ENCODE measurements around the gene TBL1XR1.
"Not testable (repeated sequence)": the region's sequence is repeated elsewhere in the genome, so short reads cannot be mapped to it uniquely, and the experiment has no call there.

Gene TBL1XR1

GRCh38 chr3:177184602-177185001 is 12.7 kb downstream of the TBL1XR1 start:
- DNase-seq (ENCODE audit: low read depth in 1 of 2, low spot score in 1 of 2) = not testable (repeated sequence)

- DNase-seq (ENCODE audit: low read depth in 1 of 2, low spot score in 1 of 2) = no peak
Observed at GRCh38 chr3:177182352-177182751, 14.9 kb downstream of the TBL1XR1 start.

- no peak for DNase-seq (ENCODE audit: low read depth in 1 of 2, low spot score in 1 of 2)
Observed at GRCh38 chr3:177181418-177181817, 15.9 kb downstream of the TBL1XR1 start.

GRCh38 chr3:177180506-177180905 is 16.8 kb downstream of the TBL1XR1 start:
- no peak for DNase-seq (ENCODE audit: low read depth in 1 of 2, low spot score in 1 of 2)

- no peak for DNase-seq (ENCODE audit: low read depth in 1 of 2, low spot score in 1 of 2)
Observed at GRCh38 chr3:177179281-177180067, 17.8 kb downstream of the TBL1XR1 start.

DNA sequence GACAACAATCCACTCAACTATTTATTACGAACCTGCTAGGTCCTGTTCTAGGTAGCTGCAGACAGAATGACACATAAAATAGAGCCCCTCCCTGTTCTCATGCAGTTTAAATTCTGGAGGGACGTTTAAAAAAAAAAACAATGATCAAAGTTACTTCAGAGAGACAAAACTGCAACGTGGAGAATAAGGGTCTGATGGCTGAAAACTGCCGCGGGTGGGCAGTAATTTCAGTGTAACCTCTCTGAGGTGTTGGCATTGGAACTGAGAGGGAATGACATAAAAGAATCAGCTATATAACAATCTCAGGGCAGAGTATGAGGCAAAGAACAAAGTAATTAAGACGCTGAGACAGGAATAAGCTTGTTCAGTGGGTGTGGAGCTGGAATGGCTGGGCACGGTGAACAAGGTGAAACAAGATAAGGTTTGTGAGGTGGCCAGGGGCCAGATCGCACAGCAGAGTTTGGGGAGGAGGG is 19.5 kb downstream of the TBL1XR1 start:
- DNase-seq (ENCODE audit: low read depth in 1 of 2, low spot score in 1 of 2) = no peak

DNA sequence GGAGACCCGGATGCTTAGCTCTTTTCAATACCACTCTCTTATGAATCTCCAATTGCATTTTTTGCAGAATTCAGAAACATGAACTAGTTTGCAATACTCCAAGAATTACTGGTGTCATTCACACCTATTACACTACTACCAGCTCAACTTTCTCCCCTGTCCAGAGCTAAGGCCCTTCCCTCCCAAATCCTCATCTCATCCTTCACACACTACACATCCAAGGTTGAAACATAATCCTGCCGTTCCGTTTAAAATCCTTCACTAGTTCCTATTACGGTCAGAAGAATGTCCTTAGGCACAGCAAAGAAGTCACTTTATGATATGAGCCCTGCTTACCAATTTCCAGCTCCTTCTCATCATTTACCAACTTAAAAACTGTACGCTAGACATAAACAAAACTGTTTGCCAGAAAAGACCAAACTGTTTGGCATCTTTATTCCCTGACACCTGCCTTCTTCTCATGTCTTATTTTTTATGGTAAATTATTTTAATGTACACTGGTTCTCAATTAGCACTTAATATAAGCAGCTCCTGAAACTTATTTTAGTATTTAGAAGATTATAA is 22.6 kb downstream of the TBL1XR1 start:
- no peak for DNase-seq (ENCODE audit: low read depth in 1 of 2, low spot score in 1 of 2)

- DNase-seq (ENCODE audit: low read depth in 1 of 2, low spot score in 1 of 2) = no peak
Observed at GRCh38 chr3:177169936-177170722, 27.2 kb downstream of the TBL1XR1 start.

DNA sequence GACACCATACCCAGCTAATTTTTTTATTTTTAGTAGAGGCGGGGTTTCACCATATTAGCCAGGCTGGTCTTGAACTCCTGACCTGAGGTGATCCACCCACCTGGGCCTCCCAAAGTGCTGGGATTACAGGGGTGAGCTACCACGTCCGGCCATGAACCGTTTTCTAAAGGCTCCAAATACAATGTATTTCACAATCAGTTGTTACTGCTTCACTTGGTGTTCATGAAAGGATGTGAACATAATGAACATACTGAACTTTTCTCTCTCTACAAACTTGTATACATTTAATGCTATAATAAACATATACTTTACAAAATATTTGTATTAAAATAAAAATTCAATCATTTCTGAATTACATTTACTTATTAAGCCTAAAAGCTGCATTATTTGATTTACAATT is 28.9 kb downstream of the TBL1XR1 start:
- DNase-seq (ENCODE audit: low read depth in 1 of 2, low spot score in 1 of 2) = no peak

- no peak for DNase-seq (ENCODE audit: low read depth in 1 of 2, low spot score in 1 of 2)
Observed at GRCh38 chr3:177162742-177163141, 34.5 kb downstream of the TBL1XR1 start.

GRCh38 chr3:177161603-177162002 is 35.7 kb downstream of the TBL1XR1 start:
- DNase-seq (ENCODE audit: low read depth in 1 of 2, low spot score in 1 of 2) = not testable (repeated sequence)

- DNase-seq (ENCODE audit: low read depth in 1 of 2, low spot score in 1 of 2) = no peak
Observed at GRCh38 chr3:177158461-177158860, 38.8 kb downstream of the TBL1XR1 start.

DNA sequence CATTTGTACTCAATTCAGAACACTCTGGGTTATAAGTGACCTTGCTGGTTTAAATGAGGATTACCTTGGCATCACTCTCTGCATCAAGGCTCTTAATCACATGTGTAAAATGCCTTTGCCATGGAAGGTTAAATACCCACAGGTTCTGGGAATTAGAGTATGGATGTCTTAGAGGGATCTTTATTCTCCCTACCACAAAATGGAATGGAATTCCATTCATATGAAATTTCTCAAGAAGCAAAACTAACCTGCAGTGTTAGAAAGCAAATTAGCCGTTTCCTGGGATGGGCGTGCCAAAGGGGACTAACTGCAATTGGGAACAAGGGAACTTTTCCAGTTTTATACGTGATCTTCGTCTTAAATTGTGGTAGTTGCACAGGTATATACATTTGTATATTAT is 39.8 kb downstream of the TBL1XR1 start:
- DNase-seq (ENCODE audit: low read depth in 1 of 2, low spot score in 1 of 2) = no peak

- DNase-seq (ENCODE audit: low read depth in 1 of 2, low spot score in 1 of 2) = no peak
Observed at GRCh38 chr3:177154733-177155132, 42.5 kb downstream of the TBL1XR1 start.

DNA sequence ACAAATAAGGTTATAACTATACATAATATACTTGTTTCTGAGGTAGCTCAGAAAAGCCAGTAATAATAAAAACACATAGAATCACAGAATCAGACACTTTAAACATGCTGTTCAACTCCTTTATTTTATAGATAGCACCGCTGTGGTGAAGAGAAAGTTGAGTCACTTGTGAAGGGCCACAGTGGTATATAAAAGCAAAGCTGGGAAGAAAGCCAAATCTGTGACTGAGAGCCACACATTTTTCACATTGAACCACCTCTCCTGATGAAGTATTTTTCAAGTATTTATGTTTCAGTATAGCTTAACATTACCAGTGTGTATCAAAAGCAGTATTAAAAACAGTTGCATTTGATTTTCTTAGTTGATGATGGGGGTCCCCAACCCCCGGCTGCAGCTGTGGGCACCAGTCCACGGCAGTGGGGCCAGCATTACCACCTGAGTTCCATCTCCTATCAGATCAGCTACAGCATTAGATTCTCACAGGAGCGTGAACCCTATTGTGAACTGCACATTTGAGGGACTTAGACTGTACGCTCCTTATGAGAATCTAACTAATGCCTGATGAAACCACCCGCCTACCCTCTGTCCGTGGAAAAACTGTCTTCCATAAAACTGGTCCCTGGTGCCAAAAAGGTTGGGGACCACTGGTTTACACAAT is 46.2 kb downstream of the TBL1XR1 start:
- DNase-seq (ENCODE audit: low read depth in 1 of 2, low spot score in 1 of 2) = no peak

DNA sequence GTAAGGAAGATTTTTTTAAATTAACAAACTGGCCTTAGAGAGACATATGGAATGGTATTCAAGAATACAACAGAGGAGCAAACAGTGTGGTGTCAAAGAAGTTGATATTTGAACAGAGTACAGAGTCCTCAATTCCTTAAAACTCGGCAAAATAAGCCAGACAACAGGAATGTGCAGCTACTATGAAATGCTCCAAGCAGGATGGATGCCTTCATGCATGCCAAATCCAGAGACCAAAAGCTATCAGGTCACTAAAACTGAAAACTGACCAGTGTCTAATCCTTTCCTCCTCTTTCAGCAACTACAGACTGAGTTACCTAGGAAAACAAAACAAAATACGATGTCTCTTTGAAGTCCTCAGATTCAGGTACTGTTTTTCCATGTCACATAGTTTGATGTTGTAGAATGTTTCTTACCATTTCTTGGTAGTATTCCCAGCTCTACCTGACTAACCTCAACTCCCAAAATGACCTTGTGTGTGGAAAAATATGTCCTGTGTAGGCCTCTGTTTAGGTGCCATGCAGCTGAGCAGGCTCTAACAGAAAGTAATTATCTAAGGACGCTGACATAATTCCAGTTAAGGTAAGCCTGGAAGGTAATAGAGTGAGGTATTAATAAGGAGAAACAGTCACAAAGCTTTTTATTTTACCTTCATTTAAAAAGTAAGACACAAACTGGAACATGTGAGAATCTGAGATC is 46.9 kb downstream of the TBL1XR1 start:
- no peak for DNase-seq (ENCODE audit: low read depth in 1 of 2, low spot score in 1 of 2)

GRCh38 chr3:177149106-177149505 is 48.2 kb downstream of the TBL1XR1 start:
- no peak for DNase-seq (ENCODE audit: low read depth in 1 of 2, low spot score in 1 of 2)

GRCh38 chr3:177147790-177148189 is 49.5 kb downstream of the TBL1XR1 start:
- DNase-seq (ENCODE audit: low read depth in 1 of 2, low spot score in 1 of 2) = no peak

- DNase-seq (ENCODE audit: low read depth in 1 of 2, low spot score in 1 of 2) = no peak
Observed at GRCh38 chr3:177146646-177147045, 50.6 kb downstream of the TBL1XR1 start.

DNA sequence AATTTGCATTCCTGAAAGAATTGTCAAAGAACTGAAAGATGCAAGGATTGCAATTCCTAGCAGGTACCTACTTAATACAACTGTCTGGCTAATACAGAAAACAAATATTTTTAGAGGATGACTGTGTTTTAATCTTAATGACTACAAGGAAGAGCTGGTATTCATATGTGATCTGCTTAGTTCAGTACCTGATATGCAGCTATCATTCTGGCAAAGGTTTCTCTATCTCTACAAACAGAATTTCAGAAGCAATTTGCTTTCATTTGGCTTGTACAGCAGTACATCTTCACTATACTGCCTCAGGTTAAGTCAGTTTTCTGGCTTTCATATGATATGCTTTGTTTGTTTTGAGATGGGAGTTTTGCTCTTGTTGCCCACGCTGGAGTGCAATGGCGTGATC is 51.3 kb downstream of the TBL1XR1 start:
- DNase-seq (ENCODE audit: low read depth in 1 of 2, low spot score in 1 of 2) = no peak

GRCh38 chr3:177145381-177145780 is 51.9 kb downstream of the TBL1XR1 start:
- DNase-seq (ENCODE audit: low read depth in 1 of 2, low spot score in 1 of 2) = no peak

Measured in activated T-helper 1 cell treated with anti-CD3 and anti-CD28 coated beads, Interleukin-2, amount 50 U/mL, for 16 hours (primary cell).